HCT116 (cell line): ENCODE measurements around the gene HHATL. TPM values are rescaled to one million over a fixed set of nuclear protein-coding genes. Genes with fewer than 3 reads are reported as not detected.

Experiments used
- ATAC-seq: fragments of 200-7000 bp; cut with Tn5 transposase; 2 replicates; pipeline ENCODE4 v1.9.1; 2020; ENCODE audit warnings: mild to moderate bottlenecking, moderate library complexity
- BruUV-seq: library from RNA; stranded (reverse); fragments of 400-500 nt; replicated peaks from 2 replicates; lab custom pipeline; 2021; lab: Mats Ljungman, UMichigan
- CTCF ChIA-PET: fragments of 300-600 bp; sonication (Branson Sonifier 250); formaldehyde crosslinking; loops from one replicate; lab custom pipeline; 2021; ENCODE audit warnings: antibody characterized with exemption; lab: Charles Lee
- POLR2A ChIA-PET: fragments of 300-600, 350-600 bp; sonication (Branson Sonifier 250); formaldehyde crosslinking; loops from one replicate; lab custom pipeline; 2021; ENCODE audit warnings: antibody characterized with exemption; lab: Charles Lee
- RAD21 ChIA-PET, 2 experiments: fragments of 300-600 bp; sonication (Branson Sonifier 250); formaldehyde crosslinking; loops; one replicate each; lab custom pipeline; 2023; ENCODE audit warnings: low total read pairs in 2 of 2; ENCODE audit not compliant: uncharacterized antibody in 2 of 2, unreplicated experiment in 2 of 2, low non-redundant PET in 1 of 2; lab: Charles Lee
- DNase-seq: peaks from one replicate; pipeline ENCODE4 v3.0.0-alpha.2; 2010; ENCODE audit warnings: low read depth, low spot score
- H2AFZ ChIP-seq: fragments of 200-600 bp; shearing (Covaris generic), sonication (generic); 2 replicates; pipeline ENCODE4 v1.6.1; 2017; ENCODE audit warnings: low read depth, mixed run types, mixed read lengths, antibody characterized with exemption, low read length; ENCODE audit not compliant: poor library complexity, severe bottlenecking
- H3K27ac ChIP-seq: 2 replicates; pipeline ENCODE4 v1.5.1; 2012; ENCODE audit warnings: low read depth, low read length
- H3K27me3 ChIP-seq: fragments of 200-600 bp; sonication (generic); 2 replicates; pipeline ENCODE4 v1.6.1; 2016; ENCODE audit warnings: mixed run types, low read length, mixed read lengths; ENCODE audit not compliant: insufficient read depth
- H3K36me3 ChIP-seq, 2 experiments: fragments of 200-500 bp in 1 of 2; fragments of 200-600 bp in 1 of 2; sonication (Bioruptor generic) in 1 of 2; sonication (generic) in 1 of 2; 2 replicates each; pipeline versions ENCODE4 v1.5.1 to v1.6.1; 2014 to 2016; ENCODE audit warnings: low read length in 2 of 2, inconsistent platforms in 1 of 2, mixed read lengths in 1 of 2, mixed run types in 1 of 2; ENCODE audit not compliant: insufficient read depth in 2 of 2, control insufficient read depth in 1 of 2
- H3K4me1 ChIP-seq, 2 experiments: fragments of 200-600 bp in 1 of 2; sonication (generic) in 1 of 2; 2 replicates each; pipeline versions ENCODE4 v1.5.1 to v1.6.1; 2012 to 2017; ENCODE audit warnings: low read length in 2 of 2, inconsistent platforms in 1 of 2, mild to moderate bottlenecking in 1 of 2, mixed read lengths in 1 of 2, mixed run types in 1 of 2, moderate library complexity in 1 of 2; ENCODE audit not compliant: insufficient read depth in 2 of 2, control insufficient read depth in 1 of 2
- H3K4me2 ChIP-seq: fragments of 200-600 bp; sonication (generic); 2 replicates; pipeline ENCODE4 v1.6.1; 2017; ENCODE audit warnings: mixed run types, low read length, mixed read lengths
- H3K4me3 ChIP-seq, 2 experiments: fragments of 200-600 bp in 1 of 2; sonication (generic) in 1 of 2; replicated peaks in 1 of 2; 2 replicates each; pipeline ENCODE4 v1.5.1; 2011 to 2016; ENCODE audit warnings: low read length in 2 of 2, control low read depth in 1 of 2, low read depth in 1 of 2, mild to moderate bottlenecking in 1 of 2, mixed read lengths in 1 of 2, mixed run types in 1 of 2
- H3K79me2 ChIP-seq: fragments of 200-600 bp; sonication (generic); 2 replicates; pipeline ENCODE4 v1.6.1; 2017; ENCODE audit warnings: mild to moderate bottlenecking, mixed run types, low read length, moderate library complexity, mixed read lengths; ENCODE audit not compliant: insufficient read depth
- H3K9ac ChIP-seq: fragments of 200-600 bp; sonication (generic); 2 replicates; pipeline ENCODE4 v1.6.1; 2016; ENCODE audit warnings: low read length, mixed read lengths
- H3K9me2 ChIP-seq: fragments of 200-600 bp; sonication (generic), shearing (Covaris generic); 2 replicates; pipeline ENCODE4 v1.6.1; 2017; ENCODE audit warnings: mixed run types, mild to moderate bottlenecking, moderate library complexity; ENCODE audit not compliant: insufficient read depth
- H3K9me3 ChIP-seq, 2 experiments: fragments of 200-500 bp in 1 of 2; fragments of 200-600 bp in 1 of 2; sonication (Bioruptor generic) in 1 of 2; sonication (generic) in 1 of 2; 2 replicates each; pipeline ENCODE4 v1.6.1; 2014 to 2017; ENCODE audit warnings: low read length in 2 of 2, mixed read lengths in 2 of 2, inconsistent platforms in 1 of 2, low read depth in 1 of 2, mild to moderate bottlenecking in 1 of 2, mixed run types in 1 of 2, moderate library complexity in 1 of 2; ENCODE audit not compliant: control insufficient read depth in 1 of 2, insufficient read depth in 1 of 2
- H4K20me1 ChIP-seq: fragments of 200-600 bp; sonication (generic), shearing (Covaris generic); 2 replicates; pipeline ENCODE4 v1.6.1; 2017; ENCODE audit warnings: mixed run types, mild to moderate bottlenecking, moderate library complexity; ENCODE audit not compliant: insufficient read depth
- ATF3 ChIP-seq: IDR thresholded peaks from 2 replicates; pipeline ENCODE4 v1.6.1; 2012
- EGR1 ChIP-seq: IDR thresholded peaks from 2 replicates; pipeline ENCODE4 v1.6.1; 2012; ENCODE audit warnings: low read depth
- ELF1 ChIP-seq: IDR thresholded peaks from 2 replicates; pipeline ENCODE4 v1.6.1; 2012; ENCODE audit warnings: low read depth, borderline replicate concordance
- EZH2phosphoT487 ChIP-seq: fragments of 200-600 bp; IDR thresholded peaks from 2 replicates; pipeline ENCODE4 v1.6.1; 2018; ENCODE audit warnings: antibody characterized with exemption, borderline replicate concordance
- FOSL1 ChIP-seq: IDR thresholded peaks from 2 replicates; pipeline ENCODE4 v1.6.1; 2012; ENCODE audit warnings: low read depth
- SIN3A ChIP-seq: IDR thresholded peaks from 2 replicates; pipeline ENCODE4 v1.6.1; 2012; ENCODE audit warnings: low read depth
- SP1 ChIP-seq: IDR thresholded peaks from 2 replicates; pipeline ENCODE4 v1.6.1; 2012; ENCODE audit warnings: low read depth
- SRF ChIP-seq: IDR thresholded peaks from 2 replicates; pipeline ENCODE4 v1.6.1; 2012; ENCODE audit warnings: low read depth
- TCF7L2 ChIP-seq: IDR thresholded peaks from 2 replicates; pipeline ENCODE4 v1.7.0; 2011; ENCODE audit warnings: borderline replicate concordance, inconsistent platforms; ENCODE audit not compliant: insufficient read depth, insufficient read length; ENCODE audit errors: extremely low read depth
- ZFX ChIP-seq: fragments of 450-650 bp; IDR thresholded peaks from 2 replicates; pipeline ENCODE4 v1.6.1; 2017
- ZNF274 ChIP-seq: fragments of 200-500 bp; sonication (Bioruptor generic); IDR thresholded peaks from 2 replicates; pipeline ENCODE4 v1.6.1; 2014; ENCODE audit warnings: mild to moderate bottlenecking, low read depth, low read length, inconsistent platforms
- intact Hi-C: fragments of 100-400 bp; cut with micrococcal nuclease; formaldehyde crosslinking; loops from 2 replicates; pipeline ENCODE4 v1.10.0; 2022
- total RNA-seq: library from RNA; stranded (reverse); gene quantifications from one replicate; pipeline ENCODE4 v1.2.1, GENCODE V29; 2021; ENCODE audit not compliant: unreplicated experiment

HHATL gene
- total RNA-seq, 1 experiment from 2014 or later, result 0.52 TPM

DNA sequence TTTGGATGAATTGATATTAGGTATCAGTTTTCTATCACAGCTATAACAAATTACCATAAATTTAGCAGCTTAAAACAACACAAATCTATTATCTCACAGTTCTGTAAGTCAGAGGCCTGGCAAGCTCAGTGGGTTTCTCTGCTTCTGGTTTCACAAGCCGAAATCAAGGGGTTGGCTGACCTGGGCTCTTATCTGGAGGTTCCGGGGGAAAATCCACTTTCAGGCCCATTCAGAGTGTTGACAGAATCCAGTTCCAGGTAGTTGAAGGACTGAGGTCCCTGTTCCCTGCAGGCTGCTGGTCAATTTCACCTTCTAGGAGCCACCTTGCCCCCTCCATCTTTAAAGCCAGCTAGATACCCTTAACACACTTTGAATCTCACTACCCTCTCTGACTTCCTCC is 11.1 kb upstream of the HHATL start (continued):
- TF ChIP-seq EZH2phosphoT487 (no peak), ATF3 (no peak), ELF1 (no peak), FOSL1 (no peak), SRF (no peak), EGR1 (no peak)

- H3K36me3 ChIP-seq, result no peaks in the 10 kb centered on the region
- no peaks in the 10 kb centered on the region for H3K4me1 ChIP-seq
- POLR2A ChIA-PET, result no interaction called here
- no peak for ATAC-seq
- no peak overlapping the region for H3K4me2 ChIP-seq
- no peak overlapping the region for H3K9ac ChIP-seq
- CTCF ChIA-PET, result no interaction called here
- H3K4me3 ChIP-seq, result no peak overlapping the region
- no TSS peak for BruUV-seq
- RAD21 ChIA-PET, result no interaction called here
- intact Hi-C loops, result no loop called here
- no peak overlapping the region for H3K27ac ChIP-seq
- H3K9me3 ChIP-seq, result no peaks in the 10 kb centered on the region
- DNase-seq, result no peak
- no peaks in the 10 kb centered on the region for H3K27me3 ChIP-seq
- no peaks in the 10 kb centered on the region for H3K9me2 ChIP-seq
- H4K20me1 ChIP-seq, result no peaks in the 10 kb centered on the region
- no peaks in the 10 kb centered on the region for H3K79me2 ChIP-seq
- TF ChIP-seq ZNF274 (no peak), SIN3A (no peak), ZFX (no peak)
- no peak overlapping the region for H2AFZ ChIP-seq
Observed at GRCh38 chr3:42712688-42713372, 10.2 kb upstream of the HHATL start.

GRCh38 chr3:42712344-42712648 is 9.7 kb upstream of the HHATL start:
- no TSS peak for BruUV-seq
- Histone ChIP-seq H3K9me2 (no peaks in the 10 kb centered on the region), H4K20me1 (no peaks in the 10 kb centered on the region), H3K9ac (no peak overlapping the region), H3K4me2 (no peak overlapping the region), H3K27ac (no peak overlapping the region), H3K79me2 (no peaks in the 10 kb centered on the region), H3K4me1 (no peaks in the 10 kb centered on the region), H3K9me3 (no peaks in the 10 kb centered on the region), H3K27me3 (no peaks in the 10 kb centered on the region), H2AFZ (no peak overlapping the region), H3K36me3 (no peaks in the 10 kb centered on the region), H3K4me3 (no peak overlapping the region)
- ChIA-PET CTCF (no interaction called here), POLR2A (no interaction called here), RAD21 (no interaction called here)
- ATAC-seq (no peak), DNase-seq (no peak)
- no peak for TF ChIP-seq EZH2phosphoT487
- TF ChIP-seq TCF7L2, result no peak
- no peak for TF ChIP-seq SP1
- intact Hi-C loops, result no loop called here
